GM12878 (cell line): ENCODE measurements around the gene FAM120B. TPM values are rescaled to one million over a fixed set of nuclear protein-coding genes. Genes with fewer than 3 reads are reported as not detected.

Experiments used
- ATAC-seq: fragments of 200-7000 bp; cut with Tn5 transposase; 3 replicates; pipeline ENCODE4 v1.9.1; 2020; ENCODE audit warnings: mild to moderate bottlenecking, moderate library complexity
- BruUV-seq: library from RNA; stranded (reverse); fragments of 400-500 nt; replicated peaks from 2 replicates; lab custom pipeline; 2021; lab: Mats Ljungman, UMichigan
- CTCF ChIA-PET: fragments of 300-600 bp; sonication (Branson Sonifier 250); formaldehyde crosslinking; extraction: SDS; loops from one replicate; lab custom pipeline; 2021; ENCODE audit warnings: inconsistent platforms; lab: Yijun Ruan, JAX
- POLR2A ChIA-PET: fragments of 350-600 bp; formaldehyde crosslinking; extraction: SDS; loops from one replicate; lab custom pipeline; 2021; ENCODE audit warnings: inconsistent platforms; lab: Charles Lee
- RAD21 ChIA-PET: fragments of 300-600 bp; sonication (Branson Sonifier 250); formaldehyde crosslinking; loops from one replicate; lab custom pipeline; 2023; ENCODE audit warnings: antibody characterized with exemption; ENCODE audit not compliant: unreplicated experiment; lab: Charles Lee
- SMC1A ChIA-PET: fragments of 300-600 bp; sonication (Branson Sonifier 250); formaldehyde crosslinking; loops from one replicate; lab custom pipeline; 2023; ENCODE audit not compliant: unreplicated experiment, uncharacterized antibody; lab: Charles Lee
- DNase-seq: peaks from one replicate; pipeline ENCODE4 v3.0.0-alpha.2; 2011; ENCODE audit warnings: low read depth, low spot score
- FAIRE-seq: peaks from 3 replicates; lab custom pipeline; 2011; peaks lifted over from hg19 to GRCh38; lab: Jason Lieb, UNC
- H2AFZ ChIP-seq: 2 replicates; pipeline ENCODE4 v1.6.0; 2011; ENCODE audit warnings: low read depth, low read length, control low read depth; ENCODE audit not compliant: control insufficient read depth
- H3K27ac ChIP-seq: 2 replicates; pipeline ENCODE4 v1.5.1; 2011; ENCODE audit warnings: control low read depth; ENCODE audit not compliant: control insufficient read depth, insufficient read depth
- H3K27me3 ChIP-seq, 2 experiments: replicated peaks in 1 of 2; 2 replicates each; pipeline versions ENCODE4 v1.6.0 to v1.6.1; 2011; ENCODE audit warnings: low read length in 1 of 2; ENCODE audit not compliant: control insufficient read depth in 2 of 2, insufficient read depth in 2 of 2
- H3K36me3 ChIP-seq, 2 experiments: 2 replicates each; pipeline ENCODE4 v1.5.1; 2011; ENCODE audit warnings: low read length in 1 of 2; ENCODE audit not compliant: control insufficient read depth in 2 of 2, insufficient read depth in 2 of 2
- H3K4me1 ChIP-seq: 2 replicates; pipeline ENCODE4 v1.6.1; 2011; ENCODE audit warnings: mild to moderate bottlenecking, low read length, moderate library complexity, mixed read lengths; ENCODE audit not compliant: control insufficient read depth, insufficient read depth
- H3K4me2 ChIP-seq: 2 replicates; pipeline ENCODE4 v1.6.0; 2011; ENCODE audit warnings: control low read depth; ENCODE audit not compliant: control insufficient read depth, insufficient read depth
- H3K4me3 ChIP-seq: fragments of 200-600 bp; sonication (generic); 2 replicates; pipeline ENCODE4 v1.5.1; 2016
- H3K79me2 ChIP-seq: 2 replicates; pipeline ENCODE4 v1.6.0; 2011; ENCODE audit warnings: low read length; ENCODE audit not compliant: control insufficient read depth, insufficient read depth
- H3K9ac ChIP-seq: 2 replicates; pipeline ENCODE4 v1.8.0; 2011; ENCODE audit warnings: low read length, control low read depth, mixed read lengths; ENCODE audit not compliant: control insufficient read depth, insufficient read depth
- H3K9me3 ChIP-seq: replicated peaks from 3 replicates; pipeline ENCODE4 v1.5.1; 2011; ENCODE audit warnings: mild to moderate bottlenecking, low read length; ENCODE audit not compliant: control insufficient read depth, insufficient read depth
- H4K20me1 ChIP-seq: 2 replicates; pipeline ENCODE4 v1.6.0; 2011; ENCODE audit not compliant: control insufficient read depth, insufficient read depth
- ATF3 ChIP-seq: IDR thresholded peaks from 2 replicates; pipeline ENCODE4 v1.6.1; 2011; ENCODE audit warnings: low read depth, mild to moderate bottlenecking, low read length, moderate library complexity, borderline replicate concordance; ENCODE audit errors: extremely low read depth
- BCL3 ChIP-seq: IDR thresholded peaks from 2 replicates; pipeline ENCODE4 v1.6.1; 2011; ENCODE audit warnings: borderline replicate concordance, low read depth, mild to moderate bottlenecking, moderate library complexity, low read length; ENCODE audit not compliant: insufficient read depth, poor library complexity, severe bottlenecking
- BRCA1 ChIP-seq: IDR thresholded peaks from 2 replicates; pipeline ENCODE4 v1.6.1; 2011; ENCODE audit warnings: low read depth, low read length, improper control_type of control experiment
- CEBPB ChIP-seq, 2 experiments: fragments of 150-350 bp in 1 of 2; IDR thresholded peaks; 2 replicates each; pipeline ENCODE4 v1.6.1; 2012 to 2014; ENCODE audit warnings: low read depth in 2 of 2, low read length in 2 of 2, borderline replicate concordance in 1 of 2, inconsistent platforms in 1 of 2
- CTCF ChIP-seq, 3 experiments: IDR thresholded peaks in 2 of 3; conservative IDR thresholded peaks in 1 of 3; 2 replicates each; pipeline ENCODE4 v1.5.1; 2011; ENCODE audit warnings: low read depth in 3 of 3, low read length in 3 of 3, mild to moderate bottlenecking in 3 of 3, control low read depth in 2 of 3, moderate library complexity in 2 of 3, inconsistent platforms in 1 of 3, mixed read lengths in 1 of 3; ENCODE audit not compliant: control insufficient read depth in 2 of 3, insufficient read depth in 1 of 3; ENCODE audit errors: extremely low read depth in 1 of 3
- EED ChIP-seq: sonication (generic); IDR thresholded peaks from 2 replicates; pipeline ENCODE4 v1.6.1; 2016; ENCODE audit warnings: antibody characterized with exemption, low read depth
- NFYB ChIP-seq: IDR thresholded peaks from 2 replicates; pipeline ENCODE4 v1.6.1; 2011; ENCODE audit warnings: low read depth, mild to moderate bottlenecking, low read length, improper control_type of control experiment, moderate library complexity; ENCODE audit not compliant: insufficient read depth
- RCOR1 ChIP-seq: conservative IDR thresholded peaks from 2 replicates; pipeline ENCODE4 v1.6.1; 2012; ENCODE audit warnings: low read depth, low read length, improper control_type of control experiment
- SIN3A ChIP-seq: IDR thresholded peaks from 2 replicates; pipeline ENCODE4 v1.6.1; 2012; ENCODE audit warnings: low read depth, low read length, improper control_type of control experiment
- SKIL ChIP-seq: fragments of 450-650 bp; IDR thresholded peaks from 2 replicates; pipeline ENCODE4 v1.6.1; 2017; ENCODE audit warnings: mild to moderate bottlenecking, low read depth, inconsistent platforms; ENCODE audit not compliant: poor library complexity, severe bottlenecking
- STAT3 ChIP-seq: IDR thresholded peaks from 2 replicates; pipeline ENCODE4 v1.6.1; 2011; ENCODE audit warnings: low read depth, low read length, improper control_type of control experiment
- SUZ12 ChIP-seq: fragments of 200-600 bp; sonication (generic); IDR thresholded peaks from one replicate; pipeline ENCODE4 v1.6.1; 2018; ENCODE audit warnings: antibody characterized with exemption, mild to moderate bottlenecking; ENCODE audit not compliant: unreplicated experiment
- TCF7 ChIP-seq: IDR thresholded peaks from 2 replicates; pipeline ENCODE4 v1.6.1; 2014; ENCODE audit warnings: antibody characterized with exemption, borderline replicate concordance
- YY1 ChIP-seq: IDR thresholded peaks from 2 replicates; pipeline ENCODE4 v1.6.1; 2011; ENCODE audit warnings: low read depth, mild to moderate bottlenecking, low read length
- ZBTB4 ChIP-seq: fragments of 450-650 bp; formaldehyde crosslinking; IDR thresholded peaks from 2 replicates; pipeline ENCODE4 v1.4.0; 2022; ENCODE audit warnings: mild to moderate bottlenecking, moderate library complexity
- WGBS: methylation state at CpG from one replicate; pipeline ENCODE4 v1.1.6; 2016; ENCODE audit warnings: low lambda C conversion rate; ENCODE audit not compliant: insufficient replicate concordance, insufficient coverage; ENCODE audit errors: missing lambda C conversion rate; 5-methylcytosine and 5-hydroxymethylcytosine counted together
- in situ Hi-C: fragments of 300-500 bp; cut with MboI; formaldehyde crosslinking; loops from 9 replicates; pipeline ENCODE4 v1.14.3; 2018; ENCODE audit warnings: mixed read lengths
- intact Hi-C: fragments of 100-400 bp; cut with micrococcal nuclease; formaldehyde crosslinking; loops from one replicate; pipeline ENCODE4 v1.14.2; 2022; ENCODE audit not compliant: unreplicated experiment
- polyA plus RNA-seq, 11 experiments: library from polyadenylated mRNA; depleted of rRNA in 4 of 11; unstranded in 6 of 11; stranded (reverse) in 5 of 11; fragments of >200 nt; fragmentation: Nextera tagmentation in 4 of 11; fragmentation: Illumina TruSeq in 1 of 11; extraction: Ambion mirVana in 4 of 11; extraction: Trizol in 1 of 11; gene quantifications; 1 replicate in 1 of 11; 2 replicates in 10 of 11; pipeline versions ENCODE4 v1.2.1 to v1.2.3, GENCODE V29; 2011 to 2016; ENCODE audit warnings: inconsistent platforms in 2 of 11, missing spikeins in 2 of 11, low read depth in 1 of 11
- total RNA-seq, 4 experiments: library from RNA; depleted of rRNA in 3 of 4; stranded (reverse); fragments of >200 nt in 3 of 4; fragmentation: Illumina TruSeq in 1 of 4; extraction: Trizol in 1 of 4; gene quantifications; 2 replicates each; pipeline versions ENCODE4 v1.2.1 to v1.2.3, GENCODE V29; 2013 to 2021

The FAM120B gene
- total and polyA plus RNA-seq, 10 of the 15 experiments (the other 5 are each of a cell fraction or from before 2014, with no cell fraction given), result 3.3 to 21.6 (median 15.3) TPM

GRCh38 chr6:170393033-170393432, 86.5 kb downstream of the FAM120B start:
- no TSS peak for BruUV-seq
- intact Hi-C loops, result no loop called here
- TF ChIP-seq SKIL (no peak), STAT3 (no peak), ZBTB4 (CRISPR knock-in tag) (no peak), RCOR1 (no peak), CEBPB (IDR thresholded peaks at IDR 0.05; ENCODE audit: borderline replicate concordance in 1 of 2, low read depth in 2 of 2, low read length in 2 of 2) (no peak), CTCF (IDR thresholded peaks at IDR 0.05 in 2 of 3, conservative IDR thresholded peaks at IDR 0.05 in 1 of 3; ENCODE audit: control insufficient read depth in 2 of 3, extremely low read depth in 1 of 3, insufficient read depth in 1 of 3, low read depth in 3 of 3, low read length in 3 of 3) (no peak), SIN3A (no peak), YY1 (no peak), BCL3 (no peak), SUZ12 (no peak), TCF7 (no peak), EED (no peak), BRCA1 (no peak), ATF3 (no peak), NFYB (no peak)

More at GRCh38 chr6:170393033-170393432, 86.5 kb downstream of the FAM120B start:
- no peaks in the 10 kb centered on the region for H3K27me3 ChIP-seq
- POLR2A ChIA-PET, result no interaction called here
- no peaks in the 10 kb centered on the region for H3K4me1 ChIP-seq
- SMC1A ChIA-PET, result interaction anchor here (1.2 kb wide), 1 partner anchor 8 kb away, joined by 3 read pairs; no protein-coding TSS in a partner anchor
- H4K20me1 ChIP-seq, result no peaks in the 10 kb centered on the region
- FAIRE-seq (no peak), DNase-seq (no peak), ATAC-seq (no peak)
- no peaks in the 10 kb centered on the region for H3K79me2 ChIP-seq
- H3K27ac ChIP-seq, result no peak overlapping the region
- peaks cover 5 to 38% of the 10 kb centered on the region in 2 experiments for H3K36me3 ChIP-seq
- 100% methylated on average over 7 of the region's 7 CpGs for WGBS
- RAD21 ChIA-PET, result no interaction called here
- no peak overlapping the region for H3K4me3 ChIP-seq
- H2AFZ ChIP-seq, result no peak overlapping the region
- CTCF ChIA-PET, result no interaction called here
- in situ Hi-C loops, result no loop called here
- H3K9ac ChIP-seq, result no peak overlapping the region
- H3K9me3 ChIP-seq, result no peaks in the 10 kb centered on the region; the same call in 2 of the 3 replicates
- H3K4me2 ChIP-seq, result no peak overlapping the region
